Parathyroid adenoma (tissue), 2 donors: ENCODE data around the gene MRGPRF.

Source experiments
- H2AFZ ChIP-seq: fragments of 300-600 bp; sonication (generic); one replicate; pipeline ENCODE4 v1.7.0; 2017; ENCODE audit warnings: antibody characterized with exemption, mild to moderate bottlenecking
- H3K27ac ChIP-seq: fragments of 300-600 bp; sonication (generic); one replicate; pipeline ENCODE4 v1.7.0; 2017
- H3K27me3 ChIP-seq: fragments of 300-600 bp; sonication (generic); one replicate; pipeline ENCODE4 v1.7.0; 2017; ENCODE audit warnings: low read length; ENCODE audit not compliant: control insufficient read depth, insufficient read depth
- H3K36me3 ChIP-seq: fragments of 300-600 bp; sonication (generic); one replicate; pipeline ENCODE4 v1.7.0; 2017; ENCODE audit warnings: low read length; ENCODE audit not compliant: control insufficient read depth, insufficient read depth
- H3K4me1 ChIP-seq: fragments of 300-600 bp; sonication (generic); one replicate; pipeline ENCODE4 v1.7.0; 2017; ENCODE audit warnings: control low read depth
- H3K4me2 ChIP-seq: fragments of 300-600 bp; sonication (generic); one replicate; pipeline ENCODE4 v1.7.0; 2017; ENCODE audit warnings: low read length
- H3K4me3 ChIP-seq: fragments of 300-600 bp; sonication (generic); one replicate; pipeline ENCODE4 v1.7.0; 2017; ENCODE audit warnings: low read depth, low read length
- H3K79me2 ChIP-seq: fragments of 300-600 bp; sonication (generic); one replicate; pipeline ENCODE4 v1.7.0; 2017; ENCODE audit warnings: control low read depth
- H3K9ac ChIP-seq: fragments of 300-600 bp; sonication (generic); one replicate; pipeline ENCODE4 v1.7.0; 2017; ENCODE audit warnings: mild to moderate bottlenecking
- H3K9me3 ChIP-seq: fragments of 300-600 bp; sonication (generic); one replicate; pipeline ENCODE4 v1.7.0; 2017; ENCODE audit warnings: low read length; ENCODE audit not compliant: control insufficient read depth
- TF ChIP-seq, protein P1 (sequence below): fragments of 300-600 bp; sonication (generic); IDR thresholded peaks from one replicate; pipeline ENCODE4 v1.7.0; 2017; ENCODE audit warnings: antibody characterized with exemption, mild to moderate bottlenecking
- donor health status: primary hyperparathyroidism.

MRGPRF gene

DNA sequence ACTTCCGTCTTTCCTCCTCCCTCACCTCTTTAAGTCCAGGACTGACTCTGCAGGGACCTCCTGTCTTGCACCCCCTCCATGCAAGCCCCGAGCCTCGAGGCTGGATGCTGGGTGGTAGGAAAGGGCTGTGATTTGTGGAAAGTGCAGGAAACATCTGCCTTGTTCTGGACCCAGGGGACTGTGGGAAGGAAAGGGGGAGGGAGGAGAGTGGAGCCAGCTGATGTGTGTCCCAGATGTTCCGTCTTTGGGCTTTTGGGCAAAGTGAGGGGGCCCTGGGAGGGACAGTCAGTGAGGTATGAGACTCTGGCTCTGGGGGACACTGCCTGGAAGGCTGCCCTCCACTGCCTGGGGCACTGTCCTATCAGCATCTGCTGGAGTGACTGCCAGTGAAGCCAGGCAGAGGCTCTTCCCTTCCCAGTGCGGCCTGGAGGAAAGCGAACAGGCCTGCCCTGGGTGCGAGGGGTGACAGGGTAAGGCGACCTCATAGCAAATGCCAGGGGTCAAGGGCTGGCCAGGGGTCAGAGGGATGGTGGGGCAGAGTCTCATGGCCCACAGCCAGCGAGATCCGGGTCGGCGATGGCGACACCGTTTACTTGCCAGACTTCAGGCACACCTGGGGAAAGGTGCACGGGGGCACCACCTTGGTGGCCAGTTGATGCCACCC is 34.0 kb downstream of the MRGPRF start:
- Histone ChIP-seq H3K4me1 (no peaks in the 10 kb centered on the region), H3K27me3 (no peaks in the 10 kb centered on the region), H3K9ac (no peak overlapping the region), H3K27ac (no peak overlapping the region), H3K36me3 (no peaks in the 10 kb centered on the region), H3K79me2 (no peaks in the 10 kb centered on the region), H3K9me3 (no peaks in the 10 kb centered on the region), H3K4me3 (no peak overlapping the region), H2AFZ (no peak overlapping the region), H3K4me2 (no peak overlapping the region)
- TF ChIP-seq, protein P1, sequence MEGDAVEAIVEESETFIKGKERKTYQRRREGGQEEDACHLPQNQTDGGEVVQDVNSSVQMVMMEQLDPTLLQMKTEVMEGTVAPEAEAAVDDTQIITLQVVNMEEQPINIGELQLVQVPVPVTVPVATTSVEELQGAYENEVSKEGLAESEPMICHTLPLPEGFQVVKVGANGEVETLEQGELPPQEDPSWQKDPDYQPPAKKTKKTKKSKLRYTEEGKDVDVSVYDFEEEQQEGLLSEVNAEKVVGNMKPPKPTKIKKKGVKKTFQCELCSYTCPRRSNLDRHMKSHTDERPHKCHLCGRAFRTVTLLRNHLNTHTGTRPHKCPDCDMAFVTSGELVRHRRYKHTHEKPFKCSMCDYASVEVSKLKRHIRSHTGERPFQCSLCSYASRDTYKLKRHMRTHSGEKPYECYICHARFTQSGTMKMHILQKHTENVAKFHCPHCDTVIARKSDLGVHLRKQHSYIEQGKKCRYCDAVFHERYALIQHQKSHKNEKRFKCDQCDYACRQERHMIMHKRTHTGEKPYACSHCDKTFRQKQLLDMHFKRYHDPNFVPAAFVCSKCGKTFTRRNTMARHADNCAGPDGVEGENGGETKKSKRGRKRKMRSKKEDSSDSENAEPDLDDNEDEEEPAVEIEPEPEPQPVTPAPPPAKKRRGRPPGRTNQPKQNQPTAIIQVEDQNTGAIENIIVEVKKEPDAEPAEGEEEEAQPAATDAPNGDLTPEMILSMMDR: no peak

DNA sequence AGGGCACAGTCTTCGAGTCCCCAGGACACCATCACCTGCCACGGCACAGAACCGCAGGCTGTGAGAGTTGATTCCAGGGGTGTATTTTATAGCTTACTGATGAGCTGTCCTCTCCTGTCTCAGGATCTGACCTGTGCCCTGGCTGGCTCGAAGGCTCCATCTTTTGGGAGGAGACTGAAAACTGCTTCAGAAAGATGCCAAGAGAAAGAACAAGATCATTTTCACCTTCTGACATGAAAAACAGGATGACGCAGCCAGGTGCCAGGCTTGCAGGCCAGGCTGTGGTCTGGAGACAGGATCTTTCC is 34.5 kb downstream of the MRGPRF start:
- TF ChIP-seq, protein P1: no peak
- no peaks in the 10 kb centered on the region for H3K9me3 ChIP-seq
- no peak overlapping the region for H2AFZ ChIP-seq
- H3K36me3 ChIP-seq: no peaks in the 10 kb centered on the region
- H3K9ac ChIP-seq: no peak overlapping the region
- no peak overlapping the region for H3K4me2 ChIP-seq
- H3K4me1 ChIP-seq: no peaks in the 10 kb centered on the region
- no peaks in the 10 kb centered on the region for H3K27me3 ChIP-seq
- H3K27ac ChIP-seq: no peak overlapping the region
- no peak overlapping the region for H3K4me3 ChIP-seq
- H3K79me2 ChIP-seq: no peaks in the 10 kb centered on the region

DNA sequence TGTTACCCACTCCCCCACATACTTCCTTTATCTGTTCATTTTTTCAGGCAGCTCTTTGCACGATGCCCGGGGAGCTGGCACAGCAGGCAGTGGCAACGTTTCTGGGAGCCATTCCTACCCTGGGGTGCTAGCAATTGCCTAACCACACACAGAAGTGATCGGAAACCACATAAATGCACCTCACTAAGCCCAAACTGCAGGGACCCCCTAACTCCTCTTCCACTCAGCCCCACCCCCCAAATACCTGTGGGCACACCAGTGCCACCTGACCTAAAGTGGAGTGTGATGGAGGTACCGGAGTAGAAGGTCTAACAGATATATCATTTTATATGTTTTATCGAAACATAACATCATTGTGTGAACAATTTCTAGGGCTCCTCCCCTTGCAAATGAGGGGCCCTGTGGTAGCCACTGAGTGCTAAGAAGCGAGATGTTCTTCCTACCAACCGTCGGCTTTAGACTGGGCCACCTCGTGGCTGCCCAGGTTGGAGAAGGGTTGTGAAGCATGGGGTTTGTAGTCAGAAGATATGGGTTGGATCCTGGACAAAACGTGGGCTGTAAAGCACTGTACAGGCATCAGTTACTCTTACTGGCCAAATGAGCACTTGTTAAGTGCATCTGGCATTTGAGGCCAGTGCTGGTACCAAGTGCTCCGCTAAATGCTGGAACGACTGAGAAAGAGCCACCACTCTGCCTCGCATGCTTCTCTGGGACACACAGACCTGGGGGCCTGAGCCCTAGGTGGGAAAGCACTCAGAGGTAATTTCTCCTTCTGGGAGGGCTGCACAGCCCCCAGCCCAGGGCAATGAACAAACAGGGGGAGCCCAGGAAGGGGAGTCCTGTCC is 35.0 kb downstream of the MRGPRF start:
- H3K4me1 ChIP-seq: no peaks in the 10 kb centered on the region
- TF ChIP-seq, protein P1: no peak
- no peak overlapping the region for H3K4me2 ChIP-seq
- no peak overlapping the region for H3K4me3 ChIP-seq
- no peak overlapping the region for H2AFZ ChIP-seq
- H3K79me2 ChIP-seq: no peaks in the 10 kb centered on the region
- no peak overlapping the region for H3K9ac ChIP-seq
- no peaks in the 10 kb centered on the region for H3K36me3 ChIP-seq
- H3K9me3 ChIP-seq: no peaks in the 10 kb centered on the region
- no peaks in the 10 kb centered on the region for H3K27me3 ChIP-seq
- H3K27ac ChIP-seq: no peak overlapping the region

DNA sequence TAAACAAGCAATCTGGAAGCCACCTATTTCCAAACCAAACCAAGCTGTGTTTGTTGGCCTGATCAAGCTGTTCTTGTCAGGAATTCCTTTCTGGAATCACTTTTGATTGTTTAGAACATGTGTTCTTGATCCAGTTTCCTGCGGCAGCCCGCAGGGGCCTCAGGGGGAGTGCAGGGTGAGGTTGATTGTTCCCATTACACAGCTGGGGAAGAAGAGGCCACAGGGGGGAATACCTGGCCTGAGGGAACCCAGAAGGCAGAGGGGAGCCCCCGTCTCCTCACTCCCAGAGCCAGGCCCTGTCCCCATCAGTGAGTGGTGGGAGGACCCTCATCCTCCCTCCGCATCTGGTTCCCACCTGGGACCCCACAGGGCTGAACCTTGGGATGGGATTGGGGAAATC is 36.5 kb downstream of the MRGPRF start:
- no peak overlapping the region for H2AFZ ChIP-seq
- TF ChIP-seq, protein P1: no peak

More for the DNA sequence above, 36.5 kb downstream of the MRGPRF start:
- H3K4me2 ChIP-seq: no peak overlapping the region
- H3K9me3 ChIP-seq: no peaks in the 10 kb centered on the region
- H3K79me2 ChIP-seq: no peaks in the 10 kb centered on the region
- no peaks in the 10 kb centered on the region for H3K27me3 ChIP-seq
- H3K4me1 ChIP-seq: no peaks in the 10 kb centered on the region
- no peak overlapping the region for H3K4me3 ChIP-seq
- no peak overlapping the region for H3K9ac ChIP-seq
- no peak overlapping the region for H3K27ac ChIP-seq
- no peaks in the 10 kb centered on the region for H3K36me3 ChIP-seq
